Measurements from ENCODE around the gene IL3.

- TF ChIP-seq CTCF (IDR thresholded peaks at IDR 0.05), result no peak
- TF ChIP-seq POLR2A (IDR thresholded peaks at IDR 0.05), result no peak
Observed at GRCh38 chr5:132055441-132055807, 5.0 kb upstream of the IL3 start.
